ENCODE data around the gene PRKCQ. TPM values are rescaled to one million over a fixed set of nuclear protein-coding genes. Genes with fewer than 3 reads are reported as not detected.

The PRKCQ gene
- polyA plus RNA-seq (ENCODE audit: insufficient read length in 3 of 3): 10 to 100 TPM; 14.6 to 16.0 (median 15.3) TPM
- long read RNA-seq, donor 1, partial matches to known transcripts: 0 of 1 reads
- long read RNA-seq, donor 1, other reads (novel, unspliced or antisense): 0 of 1 reads
- long read RNA-seq, donor 2, partial matches to known transcripts: 5 of 6 reads
- long read RNA-seq, donor 2, other reads (novel, unspliced or antisense): 0 of 6 reads
- long read RNA-seq, donor 3, partial matches to known transcripts: 0 of 2 reads
- long read RNA-seq, donor 3, other reads (novel, unspliced or antisense): 0 of 2 reads
- long read RNA-seq, donor 4, partial matches to known transcripts: 6 of 8 reads
- long read RNA-seq, donor 4, other reads (novel, unspliced or antisense): 0 of 8 reads
- long read RNA-seq, donor 5, partial matches to known transcripts: 0 of 1 reads
- long read RNA-seq, donor 5, other reads (novel, unspliced or antisense): 0 of 1 reads
- long read RNA-seq, donor 6, partial matches to known transcripts: 5 of 8 reads
- long read RNA-seq, donor 6, other reads (novel, unspliced or antisense): 0 of 8 reads
- long read RNA-seq, donor 7, partial matches to known transcripts: 0 of 1 reads
- long read RNA-seq, donor 7, other reads (novel, unspliced or antisense): 0 of 1 reads
- long read RNA-seq, donor 8: 0 reads
- long read RNA-seq, donor 9, partial matches to known transcripts: 6 of 10 reads
- long read RNA-seq, donor 9, other reads (novel, unspliced or antisense): 0 of 10 reads
- long read RNA-seq, donor 10: 0 reads
- long read RNA-seq, donor 11, partial matches to known transcripts: 0 of 3 reads
- long read RNA-seq, donor 11, other reads (novel, unspliced or antisense): 0 of 3 reads
- long read RNA-seq, donor 12, partial matches to known transcripts: 8 of 33 reads
- long read RNA-seq, donor 12, other reads (novel, unspliced or antisense): 23 of 33 reads
- long read RNA-seq, donor 13: 0 reads
- long read RNA-seq, donor 14: 0 reads
- long read RNA-seq, donor 15: 0 reads
- long read RNA-seq, donor 16, transcript PRKCQ-201 (18 exons, 3,285 nt): major isoform, 8 of 39 reads
- long read RNA-seq, donor 16, partial matches to known transcripts: 31 of 39 reads
- long read RNA-seq, donor 16, other reads (novel, unspliced or antisense): 0 of 39 reads

- peak; percentile 38 for DNase-seq
Observed at GRCh38 chr10:6579904-6580278, at the start of gene PRKCQ. Gene PRKCQ (minus strand): TSS chr10:6580276. CDS start chr10:6515135, 65,141 bp downstream.

DNA sequence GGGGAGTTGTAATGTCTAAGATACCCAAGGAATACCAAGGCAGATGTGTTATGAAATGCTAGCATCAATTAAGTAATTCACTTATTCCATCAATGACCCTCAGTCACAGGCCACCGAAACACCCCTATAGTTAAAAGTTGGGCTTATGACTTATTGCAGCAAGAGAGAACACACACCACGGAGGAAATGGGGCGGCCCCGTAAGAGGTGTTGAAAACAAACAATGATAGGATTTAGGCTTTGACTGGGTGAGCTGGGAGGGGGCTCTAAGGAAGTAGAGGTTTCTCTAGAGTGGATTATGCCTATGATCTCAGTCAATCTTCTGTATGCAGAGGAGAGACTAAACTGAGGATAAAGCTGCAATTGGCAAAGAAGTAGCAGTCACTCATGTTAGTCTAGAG lies 45.4 kb upstream of the PRKCQ start:
- no peak for DNase-seq

DNA sequence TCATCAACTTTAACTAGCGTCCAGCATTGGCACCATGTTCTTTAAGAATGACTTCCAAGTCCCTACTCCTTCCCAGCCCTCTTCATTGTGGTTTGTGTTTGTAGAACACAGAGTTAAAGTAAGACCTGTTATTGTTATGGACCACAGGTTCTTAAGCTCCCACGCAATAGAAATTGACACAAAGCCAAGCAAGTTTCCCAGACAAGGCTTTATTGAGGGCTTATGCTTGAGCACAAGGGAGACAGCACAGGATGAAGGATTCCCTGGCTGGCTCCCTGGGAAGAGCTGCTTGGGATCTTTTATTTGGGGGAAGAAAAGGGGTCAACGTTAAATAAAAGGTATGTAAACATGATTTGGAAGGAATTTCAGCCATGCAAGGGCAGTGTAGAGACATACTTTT lies 44.3 kb upstream of the PRKCQ start:
- DNase-seq: no peak

DNA sequence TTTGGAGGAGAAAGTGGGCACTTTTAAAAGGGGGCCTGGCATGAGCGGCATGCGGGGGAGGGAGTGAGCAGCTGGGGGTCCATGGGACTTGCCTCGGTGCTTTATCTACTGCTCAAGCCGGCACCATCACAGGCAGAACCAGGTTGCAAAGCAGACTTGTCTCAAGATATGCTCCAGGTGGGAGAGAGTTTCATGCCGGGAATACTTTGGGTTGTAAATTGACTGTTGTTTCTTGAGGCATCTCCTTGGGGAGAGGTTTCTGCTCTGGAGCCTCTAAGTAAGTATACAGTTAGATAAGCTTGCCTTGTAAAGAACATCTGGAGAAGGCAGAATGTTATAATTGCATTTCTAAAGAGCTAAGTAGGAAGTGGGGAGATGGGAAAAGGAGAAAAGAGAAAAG lies 42.8 kb upstream of the PRKCQ start:
- no peak for DNase-seq

DNA sequence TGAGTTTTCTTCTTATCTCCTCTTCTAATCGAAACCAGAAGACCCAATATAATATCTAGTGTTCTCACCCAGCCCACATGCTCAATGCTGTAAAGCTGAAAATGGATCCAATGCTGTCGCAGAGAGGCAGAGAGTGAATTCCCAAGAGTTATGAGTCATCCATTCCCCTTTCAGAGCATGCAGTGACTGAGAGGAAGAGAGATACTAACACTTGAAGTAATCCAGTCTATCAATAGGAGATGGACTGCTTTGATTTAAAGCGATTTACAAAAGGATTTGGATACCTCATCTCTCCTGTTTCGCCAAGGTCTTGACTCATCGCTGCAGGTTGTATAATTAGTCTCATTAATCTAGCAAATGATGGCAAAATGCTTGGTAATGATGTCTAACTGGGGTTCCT lies 41.5 kb upstream of the PRKCQ start:
- DNase-seq: no peak

GRCh38 chr10:6619660-6620059 lies 39.6 kb upstream of the PRKCQ start:
- DNase-seq: no peak

DNA sequence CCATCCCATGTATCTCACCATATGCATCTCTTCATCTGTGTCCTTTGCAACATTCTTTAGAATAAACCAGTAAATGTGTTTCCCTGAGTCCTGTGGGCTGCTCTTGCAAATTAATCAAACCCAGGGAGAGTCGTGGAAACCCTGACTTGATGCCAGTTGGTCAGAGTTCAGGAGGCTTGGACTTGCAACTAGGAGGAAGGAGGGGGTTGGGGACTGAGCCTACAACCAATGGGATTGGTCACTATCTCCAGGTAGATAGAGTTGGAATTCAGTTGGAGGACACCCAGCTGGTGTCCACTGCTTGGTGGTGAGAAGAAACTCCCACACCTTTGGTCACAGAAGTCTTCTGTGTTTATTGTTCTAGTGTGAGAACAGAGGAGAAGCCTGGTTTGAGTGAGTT lies 38.3 kb upstream of the PRKCQ start:
- no peak for DNase-seq

- no peak for DNase-seq
Observed at GRCh38 chr10:6617309-6618076, 37.4 kb upstream of the PRKCQ start.

- DNase-seq: no peak
Observed at GRCh38 chr10:6615971-6616370, 35.9 kb upstream of the PRKCQ start.

DNA sequence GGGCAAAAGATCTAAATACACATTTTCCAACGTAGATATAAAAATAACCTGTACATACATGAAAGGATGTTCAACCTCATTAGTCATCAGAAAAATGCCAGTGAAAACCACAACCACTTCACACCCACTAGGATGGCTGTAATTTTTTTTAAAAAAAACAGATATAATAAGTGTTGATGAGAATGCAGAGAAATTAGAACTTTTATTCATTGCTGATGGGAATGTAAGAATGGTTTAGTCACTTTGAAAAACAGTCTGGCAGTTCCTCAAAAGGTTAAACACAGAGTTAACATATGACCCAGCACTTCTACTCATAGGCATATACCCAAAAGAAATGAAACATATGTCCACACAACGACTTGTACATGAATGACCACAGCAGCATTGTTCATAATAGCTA lies 32.3 kb upstream of the PRKCQ start:
- DNase-seq: no peak

DNA sequence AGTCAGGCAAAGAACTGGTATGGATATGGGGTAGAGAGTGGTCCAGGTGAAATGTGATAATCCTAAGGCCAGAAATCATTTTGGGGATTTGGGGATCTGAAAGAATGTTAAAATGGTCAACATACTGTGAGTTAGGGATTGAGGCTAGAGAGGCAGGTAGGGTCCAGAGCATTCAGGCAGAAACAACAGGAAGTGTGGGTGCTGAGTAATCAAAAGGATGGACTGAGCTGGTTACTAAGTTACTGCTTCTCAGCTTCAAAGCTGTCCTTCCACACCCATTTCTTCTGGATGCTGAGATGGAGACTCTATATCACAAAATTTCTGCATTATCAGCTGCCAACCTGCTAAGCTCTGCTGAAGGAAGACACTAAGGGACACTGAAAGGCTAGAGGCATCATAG lies 30.6 kb upstream of the PRKCQ start:
- DNase-seq: no peak

DNA sequence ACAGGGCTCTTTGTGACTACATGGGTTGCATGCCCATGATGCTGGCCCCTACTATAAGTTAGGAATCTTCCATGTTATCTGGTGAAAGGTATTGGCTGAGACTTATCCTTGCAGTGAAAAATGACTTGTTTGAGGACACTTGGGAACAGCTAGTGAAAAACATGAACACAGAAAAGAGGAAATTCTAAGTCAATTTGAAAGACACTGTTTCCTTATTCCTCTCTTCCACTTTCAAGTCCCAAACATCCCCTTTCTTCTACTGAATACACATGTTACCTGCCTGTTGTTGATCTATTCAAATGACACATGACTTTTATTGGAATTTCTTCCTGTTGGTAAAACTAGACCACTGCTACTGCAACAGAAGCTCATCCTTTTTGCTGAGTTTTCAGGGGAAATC lies 29.5 kb upstream of the PRKCQ start:
- no peak for DNase-seq

DNA sequence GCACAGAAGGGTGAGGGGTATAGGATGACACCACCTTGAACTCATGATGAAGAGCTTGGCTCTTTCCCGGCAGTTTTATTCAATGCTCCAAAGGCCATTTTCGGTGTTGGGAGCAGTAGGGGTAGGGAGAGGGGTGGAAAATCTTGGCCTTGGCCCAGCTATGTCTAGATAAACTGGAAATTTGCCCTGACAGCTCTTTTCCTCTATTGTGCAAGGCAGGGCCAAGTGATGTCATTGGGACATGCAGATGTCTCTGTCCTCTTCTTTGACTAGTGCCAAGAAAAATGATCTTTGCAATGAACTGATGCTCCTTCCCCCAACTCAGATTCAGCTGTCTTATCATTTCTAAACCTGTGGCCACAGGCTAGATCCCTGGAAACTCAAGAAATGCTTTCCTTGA lies 27.7 kb upstream of the PRKCQ start:
- no peak for DNase-seq

- DNase-seq: no peak
Observed at GRCh38 chr10:6607182-6607581, 27.1 kb upstream of the PRKCQ start.

- no peak for DNase-seq
Observed at GRCh38 chr10:6603142-6604125, 23.4 kb upstream of the PRKCQ start.

GRCh38 chr10:6602700-6603084 lies 22.6 kb upstream of the PRKCQ start:
- no peak for DNase-seq

DNA sequence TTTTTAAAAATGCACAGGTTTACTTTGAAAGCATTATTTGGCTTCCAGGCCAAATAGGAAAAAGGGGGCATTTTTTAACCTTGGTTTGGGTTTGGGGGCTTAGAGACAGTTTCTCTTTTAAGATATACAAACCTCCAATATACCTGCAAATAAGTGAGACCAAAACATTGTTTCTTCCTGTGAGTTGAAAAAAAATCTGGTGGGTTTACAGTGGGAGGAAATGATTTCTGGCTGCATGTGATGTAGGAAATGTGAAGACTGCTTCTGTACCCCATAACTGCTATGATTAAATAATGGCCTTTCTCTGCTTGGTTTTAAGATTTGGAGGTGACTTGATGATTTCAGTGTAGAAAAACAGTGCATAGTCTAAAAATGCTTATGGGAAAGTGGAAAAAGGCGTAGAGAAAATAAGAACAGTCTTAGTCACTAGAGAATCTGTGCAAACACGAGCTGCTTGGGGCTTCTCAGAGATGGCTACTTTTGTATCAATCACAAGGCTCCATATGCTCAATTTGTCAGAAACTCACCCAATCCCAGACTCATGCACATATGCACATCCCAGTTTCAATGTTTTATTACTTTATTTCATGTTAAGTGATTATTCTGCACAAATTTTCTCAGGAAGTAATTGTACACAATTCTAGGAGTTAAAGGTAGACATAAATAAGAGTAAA lies 22.1 kb upstream of the PRKCQ start:
- no peak for DNase-seq

DNA sequence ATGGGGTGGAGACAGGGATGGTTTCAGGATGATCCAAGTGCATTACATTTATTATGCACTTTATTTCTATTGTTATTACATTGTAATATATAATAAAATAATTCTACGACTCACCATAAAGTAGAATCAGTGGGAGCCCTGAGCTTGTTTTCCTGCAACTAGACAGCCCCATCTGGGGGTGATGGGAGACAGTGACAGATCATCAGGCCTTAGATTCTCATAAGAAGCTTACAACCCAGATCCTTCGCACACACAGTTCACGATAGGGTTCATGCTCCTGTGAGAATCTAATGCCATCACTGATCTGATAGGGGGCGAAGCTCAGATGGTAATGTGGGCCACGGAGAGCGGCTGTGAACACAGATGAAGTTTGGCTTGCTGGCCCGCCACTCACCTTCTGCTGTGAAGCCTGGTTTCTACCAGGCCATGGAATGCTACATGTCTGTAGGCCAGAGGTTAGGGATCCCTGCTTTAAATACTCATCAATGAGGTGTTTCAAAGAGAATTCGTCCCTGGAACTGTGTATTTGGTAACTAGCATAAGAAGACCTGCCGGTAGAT lies 21.2 kb upstream of the PRKCQ start:
- no peak for DNase-seq

GRCh38 chr10:6600224-6600987 lies 20.3 kb upstream of the PRKCQ start:
- DNase-seq: no peak
